ENCODE data around the gene FKBP5.
"Not testable (repeated sequence)": the region's sequence is repeated elsewhere in the genome, so short reads cannot be mapped to it uniquely, and the experiment has no call there.

The FKBP5 gene

DNA sequence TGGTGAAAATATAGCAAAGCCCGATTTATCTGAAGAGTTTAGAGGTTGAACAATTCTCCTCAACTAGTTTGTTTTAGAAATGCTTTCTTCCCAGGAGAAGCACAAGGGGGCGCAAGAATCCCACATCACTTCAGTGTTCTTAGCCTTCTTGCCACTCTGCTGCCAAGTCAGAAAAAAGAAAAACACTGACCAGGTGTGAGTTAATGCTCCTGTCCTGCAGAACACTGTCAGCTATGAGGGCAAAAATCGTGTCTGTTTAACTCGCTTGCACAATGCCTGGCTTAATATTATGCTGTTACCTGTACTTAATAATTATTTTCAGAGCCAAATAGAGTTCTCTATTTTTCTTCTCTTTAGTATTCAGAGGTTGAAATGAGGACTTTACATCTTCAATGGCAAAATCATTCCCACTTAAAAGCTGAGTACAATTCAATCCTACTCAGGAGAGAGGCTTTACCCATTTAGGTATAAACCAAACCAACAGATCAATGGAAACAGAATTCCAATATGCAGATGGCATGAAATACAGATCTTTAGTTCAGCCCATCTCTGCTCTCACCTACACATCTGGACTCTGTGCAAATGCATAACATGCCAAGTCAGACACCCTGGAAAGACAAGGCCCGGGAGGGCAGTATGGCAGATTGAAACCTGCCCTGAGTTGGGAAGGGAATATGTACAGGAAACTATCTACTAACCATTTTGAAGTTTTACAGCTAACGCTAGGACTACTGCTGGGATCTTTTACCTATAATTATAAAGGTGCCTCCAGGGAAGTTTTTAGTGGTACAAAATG lies 104.6 kb downstream of the FKBP5 start:
- peak; percentile 75 for TF ChIP-seq CTCF (IDR thresholded peaks at IDR 0.05; ENCODE audit: low read depth, low read length)
- in situ Hi-C loops (cut with HindIII; ENCODE audit: low sequenced_read_pairs) = no loop called here
- peak; percentile 79 for DNase-seq (ENCODE audit: low read depth, low spot score)
- H3K4me3 ChIP-seq (ENCODE audit: low read depth, low read length) = no peak overlapping the region

DNA sequence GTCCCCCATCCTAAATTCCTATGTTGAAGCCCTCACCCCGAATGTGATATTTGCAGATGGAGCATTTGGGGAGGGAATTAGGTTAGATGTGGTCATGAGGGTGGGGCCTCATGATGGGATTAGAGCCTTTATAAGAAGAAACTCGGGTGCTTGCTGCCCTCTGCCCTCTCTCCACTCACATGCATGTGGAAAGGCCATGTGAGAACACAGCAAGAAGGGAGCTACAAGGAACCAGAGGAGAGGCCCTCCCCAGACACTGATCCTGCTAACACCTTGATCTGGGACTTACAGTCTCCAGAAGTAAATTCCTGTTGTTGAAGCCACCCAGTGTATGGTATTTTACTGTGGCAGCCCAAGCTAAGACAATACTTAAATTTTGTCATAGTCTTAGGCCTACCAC lies 106.4 kb downstream of the FKBP5 start:
- DNase-seq (ENCODE audit: low read depth, low spot score) = no peak
- no peak overlapping the region for H3K4me3 ChIP-seq (ENCODE audit: low read depth, low read length)
- in situ Hi-C loops (cut with HindIII; ENCODE audit: low sequenced_read_pairs) = no loop called here
- no peak for TF ChIP-seq CTCF (IDR thresholded peaks at IDR 0.05; ENCODE audit: low read depth, low read length)

DNA sequence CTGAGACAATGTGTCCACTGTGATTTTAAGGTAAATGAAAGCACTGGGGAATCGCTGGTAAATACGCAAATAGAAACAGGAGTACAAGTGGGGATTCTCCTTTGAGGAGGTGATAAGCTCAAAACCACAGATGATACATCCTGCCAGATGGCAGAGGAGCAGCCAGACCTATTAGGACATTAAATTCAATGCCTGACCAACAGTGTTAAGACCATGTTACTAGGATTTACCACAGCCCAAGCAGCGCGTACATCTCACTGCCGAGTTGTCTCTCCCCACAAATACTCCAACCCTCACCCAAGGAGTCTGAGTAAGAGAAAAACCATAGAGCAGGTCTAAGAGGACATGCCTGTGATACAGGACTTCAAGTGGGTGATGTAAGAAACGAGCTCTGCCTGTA lies 107.1 kb downstream of the FKBP5 start:
- TF ChIP-seq CTCF (IDR thresholded peaks at IDR 0.05; ENCODE audit: low read depth, low read length) = no peak
- in situ Hi-C loops (cut with HindIII; ENCODE audit: low sequenced_read_pairs) = no loop called here
- H3K4me3 ChIP-seq (ENCODE audit: low read depth, low read length) = no peak overlapping the region
- DNase-seq (ENCODE audit: low read depth, low spot score) = peak; percentile 49

DNA sequence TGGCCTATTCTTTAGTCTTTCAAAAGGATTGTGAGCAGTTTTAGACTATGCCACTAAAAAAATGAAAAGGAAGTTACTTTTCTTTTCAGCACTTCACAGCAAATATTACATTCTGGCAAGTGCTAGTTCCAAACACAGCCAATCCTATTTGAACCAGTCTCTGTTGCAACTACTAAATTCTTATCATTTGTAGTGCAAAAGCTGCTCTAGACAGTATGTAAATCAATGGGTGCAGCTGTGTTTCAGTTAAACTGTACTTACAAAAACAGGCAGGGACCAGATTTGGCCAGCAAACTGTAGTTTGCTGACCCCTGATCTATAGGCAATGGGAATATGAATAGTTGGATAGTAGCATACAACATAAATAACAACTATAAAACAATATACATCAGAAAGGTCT lies 107.9 kb downstream of the FKBP5 start:
- in situ Hi-C loops (cut with HindIII; ENCODE audit: low sequenced_read_pairs) = no loop called here
- no peak for DNase-seq (ENCODE audit: low read depth, low spot score)
- TF ChIP-seq CTCF (IDR thresholded peaks at IDR 0.05; ENCODE audit: low read depth, low read length) = no peak
- no peak overlapping the region for H3K4me3 ChIP-seq (ENCODE audit: low read depth, low read length)

- TF ChIP-seq CTCF (IDR thresholded peaks at IDR 0.05; ENCODE audit: low read depth, low read length) = no peak
- no peak overlapping the region for H3K4me3 ChIP-seq (ENCODE audit: low read depth, low read length)
- in situ Hi-C loops (cut with HindIII; ENCODE audit: low sequenced_read_pairs) = no loop called here
- DNase-seq (ENCODE audit: low read depth, low spot score) = no peak
Observed at GRCh38 chr6:35576682-35577081, 112.0 kb downstream of the FKBP5 start.

- no peak for TF ChIP-seq CTCF (IDR thresholded peaks at IDR 0.05; ENCODE audit: low read depth, low read length)
- H3K4me3 ChIP-seq (ENCODE audit: low read depth, low read length) = no peak overlapping the region
- in situ Hi-C loops (cut with HindIII; ENCODE audit: low sequenced_read_pairs) = no loop called here
- DNase-seq (ENCODE audit: low read depth, low spot score) = no peak
Observed at GRCh38 chr6:35573495-35574110, 115.1 kb downstream of the FKBP5 start.

GRCh38 chr6:35570885-35571330 lies 117.8 kb downstream of the FKBP5 start:
- DNase-seq (ENCODE audit: low read depth, low spot score); in situ Hi-C loops (cut with HindIII; ENCODE audit: low sequenced_read_pairs); H3K4me3 ChIP-seq (ENCODE audit: low read depth, low read length): not testable (repeated sequence)

Data from astrocyte of the spinal cord (primary cell).